GM21515 (cell line): ENCODE measurements around the gene KIF23.

Experiments
- ATAC-seq: cut with Tn5 transposase; IDR thresholded peaks from one replicate; pipeline ENCODE4 v1.9.1; 2021; ENCODE audit not compliant: unreplicated experiment

The KIF23 gene

GRCh38 chr15:69394556-69395282 is 19.4 kb upstream of the KIF23 start:
- peak; percentile 67 for ATAC-seq

- ATAC-seq = no peak
Measured at GRCh38 chr15:69395460-69395859, 18.7 kb upstream of the KIF23 start.

GRCh38 chr15:69395991-69396390 is 18.2 kb upstream of the KIF23 start:
- ATAC-seq = no peak

GRCh38 chr15:69398491-69398891 is 15.7 kb upstream of the KIF23 start:
- ATAC-seq = no peak

- no peak for ATAC-seq
Measured at GRCh38 chr15:69400850-69401249, 13.3 kb upstream of the KIF23 start.

GRCh38 chr15:69402816-69403215 is 11.3 kb upstream of the KIF23 start:
- ATAC-seq = no peak

- ATAC-seq = no peak
Measured at GRCh38 chr15:69403594-69403993, 10.6 kb upstream of the KIF23 start.

GRCh38 chr15:69405110-69405509 is 9.0 kb upstream of the KIF23 start:
- no peak for ATAC-seq

GRCh38 chr15:69407719-69408400 is 6.3 kb upstream of the KIF23 start:
- no peak for ATAC-seq

- ATAC-seq = no peak
Measured at GRCh38 chr15:69408841-69409240, 5.3 kb upstream of the KIF23 start.

GRCh38 chr15:69410248-69410874 is 3.8 kb upstream of the KIF23 start:
- ATAC-seq = no peak

GRCh38 chr15:69412274-69412673 is 1.9 kb upstream of the KIF23 start:
- no peak for ATAC-seq

- ATAC-seq = no peak
Measured at GRCh38 chr15:69412701-69413100, 1.4 kb upstream of the KIF23 start.

GRCh38 chr15:69414701-69415167 is 585 bp downstream of the KIF23 start:
- ATAC-seq = peak; percentile 33

GRCh38 chr15:69415381-69415780 is 1.2 kb downstream of the KIF23 start:
- no peak for ATAC-seq

- no peak for ATAC-seq
Measured at GRCh38 chr15:69417581-69417980, 3.4 kb downstream of the KIF23 start.

- ATAC-seq = no peak
Measured at GRCh38 chr15:69421498-69421897, 7.3 kb downstream of the KIF23 start.

GRCh38 chr15:69422336-69422895 is 8.3 kb downstream of the KIF23 start:
- ATAC-seq = no peak

GRCh38 chr15:69424001-69424400 is 9.9 kb downstream of the KIF23 start:
- ATAC-seq = no peak

GRCh38 chr15:69424748-69425413 is 10.7 kb downstream of the KIF23 start:
- no peak for ATAC-seq

- no peak for ATAC-seq
Measured at GRCh38 chr15:69433831-69434230, 19.7 kb downstream of the KIF23 start.
